GM12891 (cell line): ENCODE data around the gene SERINC3.

ENCODE experiments used
- PAX5 ChIP-seq: IDR thresholded peaks from 2 replicates; pipeline ENCODE4 v1.6.1; 2011; ENCODE audit warnings: low read length, moderate library complexity, mild to moderate bottlenecking; ENCODE audit not compliant: insufficient read depth, severe bottlenecking
- POLR2A ChIP-seq: IDR thresholded peaks from 2 replicates; pipeline ENCODE4 v1.6.1; 2011; ENCODE audit warnings: low read depth, low read length, control low read depth
- POLR2AphosphoS5 ChIP-seq: IDR thresholded peaks from 2 replicates; pipeline ENCODE4 v1.6.1; 2011; ENCODE audit warnings: low read depth, low read length, control low read depth
- POU2F2 ChIP-seq: IDR thresholded peaks from 2 replicates; pipeline ENCODE4 v1.6.1; 2011; ENCODE audit warnings: low read depth, mild to moderate bottlenecking, control low read depth, low read length, moderate library complexity
- SPI1 ChIP-seq: IDR thresholded peaks from 2 replicates; pipeline ENCODE4 v1.6.1; 2011; ENCODE audit warnings: low read depth, low read length, control low read depth
- TAF1 ChIP-seq: IDR thresholded peaks from 2 replicates; pipeline ENCODE4 v1.6.1; 2011; ENCODE audit warnings: low read depth, low read length, control low read depth

GRCh38 chr20:44454306-44454963 lies 67.4 kb downstream of the SERINC3 start:
- TF ChIP-seq POLR2A (no peak), POLR2AphosphoS5 (no peak), TAF1 (no peak), SPI1 (no peak), PAX5 (no peak), POU2F2 (no peak)
